HG03378 (cell line): ENCODE results near the gene MAOA.

Experiments
- ATAC-seq: cut with Tn5 transposase; IDR thresholded peaks from one replicate; pipeline ENCODE4 v1.9.1; 2021; ENCODE audit warnings: mild to moderate bottlenecking, moderate library complexity; ENCODE audit not compliant: unreplicated experiment

Gene MAOA

DNA sequence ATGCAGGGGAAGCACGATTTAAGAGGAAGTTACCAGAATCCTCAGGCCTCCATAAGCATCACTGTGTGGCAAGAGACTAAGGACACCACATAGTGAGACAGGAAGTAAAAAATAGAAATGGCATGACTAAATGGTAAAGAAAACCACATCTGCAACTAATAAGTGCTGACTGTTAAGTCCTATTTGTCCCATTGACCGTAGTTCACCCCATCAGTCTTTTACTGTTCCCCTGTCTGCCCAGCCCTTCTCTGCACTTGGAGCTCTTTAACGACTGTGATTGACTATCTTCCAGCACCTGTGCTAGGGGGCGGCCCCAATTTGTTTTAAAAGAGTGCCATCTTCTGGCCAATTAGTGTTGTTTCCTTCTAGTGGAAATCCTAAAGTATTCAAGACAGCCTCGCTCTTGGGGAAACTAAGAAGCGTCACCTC lies 94.2 kb downstream of the MAOA start:
- ATAC-seq = peak; percentile 74

DNA sequence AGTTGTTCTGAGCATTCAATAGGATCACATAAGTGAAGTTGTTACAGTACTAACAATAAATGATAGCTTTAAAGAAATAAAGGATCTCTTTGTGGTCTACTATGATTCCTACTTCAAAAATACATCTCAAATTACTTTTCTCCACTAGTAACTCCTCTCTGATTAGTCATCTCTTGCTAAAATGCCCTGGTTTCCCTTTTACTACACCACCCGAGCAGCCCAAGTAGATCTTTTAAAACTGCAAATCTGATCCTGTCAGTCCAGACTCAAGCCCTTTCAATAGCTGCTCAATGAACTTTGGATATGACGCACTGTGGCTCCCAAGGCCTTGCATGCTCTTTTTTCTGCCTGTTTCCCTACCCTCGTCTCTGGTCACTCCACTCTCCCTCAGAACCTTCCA lies 97.5 kb downstream of the MAOA start:
- no peak for ATAC-seq

DNA sequence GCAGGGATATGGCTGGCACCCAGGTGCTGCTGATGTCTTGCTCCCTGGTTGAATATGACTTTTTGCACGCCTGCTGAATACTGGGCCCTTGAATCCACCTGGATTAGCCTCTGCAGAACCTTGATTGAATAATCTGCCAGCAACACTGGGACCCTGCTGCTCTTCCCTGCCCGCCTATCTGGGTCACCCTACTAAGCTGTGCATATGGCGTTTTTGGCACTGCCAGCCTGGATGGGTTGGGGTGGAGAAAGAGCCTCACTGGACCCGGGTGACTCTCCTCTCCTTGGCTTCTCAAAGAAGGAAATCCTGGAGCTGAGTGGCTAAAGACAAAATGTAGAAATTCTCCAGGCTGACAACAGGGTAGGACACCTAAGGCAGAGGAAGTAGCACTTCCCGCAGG lies 100.0 kb downstream of the MAOA start:
- no peak for ATAC-seq

DNA sequence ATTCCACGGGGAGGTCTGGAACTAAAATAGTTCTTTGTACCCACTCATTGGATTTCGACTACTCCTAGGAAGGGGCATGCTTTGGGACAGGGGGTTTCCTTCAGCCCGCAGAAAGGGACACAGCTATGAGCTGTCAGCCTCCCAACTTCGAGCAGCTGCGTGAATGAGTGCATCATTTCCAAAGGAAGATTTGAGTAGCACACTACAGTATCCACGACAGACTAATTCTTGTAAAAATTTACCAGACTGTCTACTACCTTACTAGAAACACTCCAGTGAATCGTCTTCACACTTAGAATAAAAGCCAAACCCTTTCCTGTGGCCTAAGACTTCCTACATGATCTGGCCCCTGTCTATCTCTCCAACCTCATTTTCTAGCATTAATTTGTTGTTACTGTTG lies 101.9 kb downstream of the MAOA start:
- ATAC-seq = no peak

DNA sequence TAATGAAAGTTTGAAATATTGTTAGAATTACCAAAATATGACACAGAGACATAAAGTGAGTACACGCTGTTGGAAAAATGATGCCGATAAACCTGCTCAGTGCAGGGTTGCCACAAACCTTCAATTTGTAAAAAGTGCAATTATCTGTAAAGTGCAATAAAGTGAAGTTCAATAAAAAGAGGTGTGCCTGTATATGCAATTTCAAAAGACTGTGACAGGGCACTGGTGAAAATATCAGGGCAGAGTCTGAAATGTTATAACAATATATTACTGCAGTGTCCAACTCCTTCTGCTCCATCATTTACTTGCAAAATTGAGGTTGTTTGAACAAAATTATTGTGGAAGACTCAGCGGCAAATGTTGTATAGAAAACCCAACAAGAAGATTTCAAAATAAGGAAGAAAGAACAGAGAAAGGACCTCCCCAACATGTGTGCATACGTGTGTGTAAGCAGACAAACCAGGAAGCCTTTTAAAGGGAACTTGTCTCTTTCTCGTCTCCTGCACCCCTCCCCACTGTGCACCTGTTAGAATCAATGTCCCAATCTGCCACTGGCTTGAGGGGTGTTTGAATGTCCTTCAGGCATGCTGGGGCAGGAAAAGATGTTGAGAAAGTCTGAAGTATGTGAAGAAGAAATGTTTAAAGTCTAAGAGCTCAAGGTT lies 130.0 kb downstream of the MAOA start:
- ATAC-seq = no peak
